Nucleus accumbens (tissue), 56 donors: ENCODE measurements around the gene BRD1.
A peak's percentile ranks its signal among the peaks of the same experiment; 100 is the strongest.

Experiments
- DNase-seq, 56 donors: peaks; one replicate each; lab custom pipeline; 2025; lab: John Stamatoyannopoulos, UW

Gene BRD1

DNA sequence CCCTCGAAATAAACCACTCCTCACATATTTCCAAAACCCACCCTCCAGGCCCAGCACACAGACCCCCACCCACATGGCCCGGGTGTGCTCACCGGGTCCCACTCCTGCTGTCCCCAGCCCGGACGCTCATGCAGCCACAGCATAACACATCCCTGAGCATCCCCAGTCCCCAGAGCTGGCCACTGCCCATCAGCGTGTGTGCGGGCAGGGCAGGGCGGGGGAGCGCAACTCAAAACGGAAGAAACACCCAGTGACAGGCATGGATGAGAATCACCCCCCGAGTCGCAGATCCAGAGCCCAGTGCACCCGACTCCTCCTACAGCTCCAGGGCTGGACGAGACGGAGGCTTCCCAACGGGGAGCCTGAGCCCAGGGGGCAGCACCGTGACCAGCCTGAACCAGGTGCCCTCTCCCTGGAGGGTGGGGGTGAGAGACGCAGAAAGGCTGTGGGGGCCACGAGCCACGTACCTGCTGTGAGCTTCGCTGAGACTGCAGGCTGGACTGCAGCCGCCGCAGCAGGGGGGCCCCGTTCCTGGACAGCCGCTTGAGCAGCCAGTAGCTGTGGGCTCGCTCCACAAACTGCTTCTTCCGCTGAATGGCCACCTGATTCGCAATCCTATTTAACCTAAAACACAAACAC lies 23.8 kb downstream of the BRD1 start:
- DNase-seq: no peak

- DNase-seq: no peak
These were observed 24.5 kb downstream of the BRD1 start for GRCh38 chr22:49803134-49803533.

- DNase-seq: no peak
These were observed 26.1 kb downstream of the BRD1 start for GRCh38 chr22:49801391-49802060.

- DNase-seq: no peak
These were observed 27.1 kb downstream of the BRD1 start for GRCh38 chr22:49800408-49801238.

GRCh38 chr22:49799431-49800075 lies 28.1 kb downstream of the BRD1 start:
- no peak for DNase-seq

DNA sequence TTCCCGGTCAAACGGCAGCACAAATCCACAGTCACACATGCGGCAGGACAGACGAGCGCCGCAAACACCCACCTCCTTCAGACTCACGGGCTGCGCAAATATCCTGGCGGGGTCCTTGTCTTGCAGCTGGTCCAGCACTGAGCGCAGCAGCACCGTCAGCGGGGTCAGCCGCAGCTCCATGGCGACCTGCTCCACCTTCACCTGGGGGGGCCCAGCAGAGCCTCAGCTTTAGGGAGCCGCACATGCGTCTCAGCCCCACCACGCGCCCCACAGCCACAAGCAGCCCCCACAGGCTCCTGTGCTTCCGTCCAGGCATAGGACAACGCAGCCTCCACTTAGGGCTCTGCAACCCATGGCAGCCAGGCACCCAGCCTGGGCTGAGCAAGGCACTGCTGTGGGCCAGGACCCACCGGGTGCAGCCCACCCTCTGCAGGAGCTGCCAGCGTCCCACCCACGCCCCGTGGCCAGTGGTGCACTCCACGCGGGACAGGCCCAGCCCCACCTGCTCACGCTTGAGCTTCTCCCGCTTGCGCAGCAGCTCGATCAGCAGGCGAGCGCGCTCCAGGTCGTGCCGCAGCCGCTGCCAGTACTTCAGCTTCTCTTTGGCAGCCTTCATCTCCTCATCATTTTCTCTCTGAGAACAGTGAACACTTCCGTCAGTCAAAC lies 29.1 kb downstream of the BRD1 start:
- DNase-seq: no peak

GRCh38 chr22:49797706-49798105 lies 30.0 kb downstream of the BRD1 start:
- DNase-seq: no peak

- no peak for DNase-seq
These were observed 30.9 kb downstream of the BRD1 start for GRCh38 chr22:49796596-49797270.

GRCh38 chr22:49795521-49795920 lies 32.2 kb downstream of the BRD1 start:
- no peak for DNase-seq

- no peak for DNase-seq
These were observed 33.8 kb downstream of the BRD1 start for GRCh38 chr22:49793871-49794270.

DNA sequence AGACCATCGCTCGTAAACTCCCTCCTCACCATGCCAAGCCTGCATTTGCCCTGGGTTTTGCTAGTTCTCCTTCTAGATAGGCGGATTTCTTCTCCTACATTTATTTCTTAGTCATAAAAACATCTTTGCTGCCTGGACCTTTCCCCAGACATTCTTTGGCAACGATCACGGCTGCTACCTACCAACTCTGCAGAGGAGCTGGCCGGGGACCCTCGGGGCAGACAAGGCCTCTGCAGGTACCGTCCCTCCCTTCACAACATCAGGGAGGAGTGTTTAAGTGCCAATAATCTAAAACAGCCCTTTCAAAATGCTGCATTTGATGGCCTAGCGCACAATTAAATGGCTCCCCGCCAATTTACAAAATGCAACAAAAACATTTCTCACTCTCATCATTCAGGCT lies 34.4 kb downstream of the BRD1 start:
- DNase-seq: no peak

- DNase-seq: no peak
These were observed 35.6 kb downstream of the BRD1 start for GRCh38 chr22:49792107-49792506.

- DNase-seq: no peak
These were observed 36.0 kb downstream of the BRD1 start for GRCh38 chr22:49791682-49792081.

- no peak for DNase-seq
These were observed 36.8 kb downstream of the BRD1 start for GRCh38 chr22:49790912-49791311.

DNA sequence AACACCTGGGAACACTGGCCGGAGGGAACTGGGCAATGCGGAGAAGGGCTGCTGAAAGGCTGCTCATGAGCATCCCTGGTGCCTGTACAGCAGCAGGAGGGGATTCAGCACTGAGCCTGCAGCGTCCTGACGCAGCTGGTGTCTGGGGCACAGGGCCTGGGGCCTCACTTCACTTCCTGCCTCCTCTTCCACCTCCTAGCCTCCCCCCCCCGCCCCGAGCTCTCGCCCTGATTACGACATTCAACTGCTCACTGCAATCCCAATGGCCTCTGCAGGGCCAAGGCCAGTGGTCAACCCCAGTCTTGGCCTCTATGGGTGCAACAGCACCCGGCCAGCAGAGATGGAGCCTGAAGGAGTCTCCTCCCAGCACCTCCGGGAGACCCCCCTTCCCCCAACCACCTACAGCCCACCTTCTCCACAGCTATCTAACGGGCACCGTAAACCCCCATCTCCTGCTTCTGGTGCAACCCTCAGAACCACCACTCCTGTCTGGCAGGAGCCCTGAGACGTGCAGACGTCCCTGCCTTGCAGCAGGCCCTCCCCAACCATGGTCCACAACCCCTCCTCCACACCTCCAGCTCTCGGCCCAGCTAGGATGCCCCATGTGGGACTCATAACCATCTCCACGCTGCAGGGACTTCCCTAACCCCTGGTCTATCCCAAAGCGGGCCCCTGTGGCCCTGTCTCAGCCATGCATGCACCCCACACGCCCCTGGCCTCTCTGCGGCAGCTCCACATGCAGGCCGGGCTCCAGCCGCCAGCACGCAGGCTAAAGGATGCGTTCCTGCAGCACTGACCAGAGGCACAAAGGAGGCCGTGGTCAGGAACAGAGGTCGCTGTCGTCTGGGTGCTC lies 38.2 kb downstream of the BRD1 start:
- DNase-seq: no peak

DNA sequence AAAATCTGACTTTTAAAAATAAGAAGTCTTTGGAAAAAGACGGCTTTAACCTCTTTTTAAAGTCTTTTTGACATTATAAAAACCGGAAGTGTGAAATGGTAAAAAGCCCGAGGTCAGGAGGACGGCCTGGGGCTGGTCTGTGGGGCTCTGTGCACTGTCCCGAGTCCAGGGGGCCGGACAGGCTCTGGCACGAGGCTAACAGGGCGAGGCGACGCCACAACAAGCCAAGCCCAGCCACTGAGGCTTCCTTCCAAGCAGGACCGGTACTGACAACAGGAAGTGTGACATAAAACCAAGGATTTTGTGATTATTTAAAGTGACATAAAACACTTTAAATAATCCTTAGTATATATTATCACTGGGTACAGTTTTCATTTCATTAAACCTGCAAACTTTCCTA lies 39.2 kb downstream of the BRD1 start:
- no peak for DNase-seq

- DNase-seq: no peak
These were observed 39.8 kb downstream of the BRD1 start for GRCh38 chr22:49787861-49788260.

DNA sequence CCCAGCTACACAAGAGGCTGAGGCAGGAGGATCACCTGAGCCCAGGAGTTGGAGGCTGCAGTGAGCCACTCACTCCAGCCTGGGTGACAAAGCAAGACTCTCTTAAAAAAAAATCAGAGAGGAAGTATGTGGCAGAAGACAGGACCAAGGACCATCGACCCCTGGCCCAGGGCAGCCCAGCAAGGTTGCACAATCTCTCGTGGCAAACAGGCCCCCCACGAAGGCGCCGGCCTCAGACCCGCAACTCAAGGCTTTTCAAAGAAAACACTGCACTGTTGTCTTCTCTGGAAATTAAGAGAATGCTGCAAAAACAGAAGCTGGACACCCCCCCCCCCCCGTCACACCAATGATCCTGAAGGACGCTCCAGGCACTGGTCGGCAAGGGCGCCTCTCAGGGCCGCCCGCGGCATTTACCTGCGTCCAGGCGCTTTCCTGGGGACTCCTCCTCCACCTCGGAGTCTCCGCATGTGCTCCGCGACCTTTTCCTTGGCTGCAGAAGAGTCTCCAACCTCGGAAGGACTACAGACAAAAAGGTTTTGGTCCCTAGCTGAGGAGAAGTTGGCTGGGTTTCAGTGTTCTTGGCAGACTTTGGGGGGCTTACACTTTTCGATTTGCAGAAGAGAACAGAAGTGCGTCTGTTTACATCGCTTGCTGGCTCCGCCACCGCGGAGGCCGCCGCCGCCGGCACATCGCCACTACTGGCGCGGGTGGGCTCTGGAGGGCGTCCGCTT lies 40.5 kb downstream of the BRD1 start:
- peak in 2 of 56 donors; percentile 17 to 22 for DNase-seq
